Measurements from ENCODE around the gene ARHGEF17.

Gene ARHGEF17

DNA sequence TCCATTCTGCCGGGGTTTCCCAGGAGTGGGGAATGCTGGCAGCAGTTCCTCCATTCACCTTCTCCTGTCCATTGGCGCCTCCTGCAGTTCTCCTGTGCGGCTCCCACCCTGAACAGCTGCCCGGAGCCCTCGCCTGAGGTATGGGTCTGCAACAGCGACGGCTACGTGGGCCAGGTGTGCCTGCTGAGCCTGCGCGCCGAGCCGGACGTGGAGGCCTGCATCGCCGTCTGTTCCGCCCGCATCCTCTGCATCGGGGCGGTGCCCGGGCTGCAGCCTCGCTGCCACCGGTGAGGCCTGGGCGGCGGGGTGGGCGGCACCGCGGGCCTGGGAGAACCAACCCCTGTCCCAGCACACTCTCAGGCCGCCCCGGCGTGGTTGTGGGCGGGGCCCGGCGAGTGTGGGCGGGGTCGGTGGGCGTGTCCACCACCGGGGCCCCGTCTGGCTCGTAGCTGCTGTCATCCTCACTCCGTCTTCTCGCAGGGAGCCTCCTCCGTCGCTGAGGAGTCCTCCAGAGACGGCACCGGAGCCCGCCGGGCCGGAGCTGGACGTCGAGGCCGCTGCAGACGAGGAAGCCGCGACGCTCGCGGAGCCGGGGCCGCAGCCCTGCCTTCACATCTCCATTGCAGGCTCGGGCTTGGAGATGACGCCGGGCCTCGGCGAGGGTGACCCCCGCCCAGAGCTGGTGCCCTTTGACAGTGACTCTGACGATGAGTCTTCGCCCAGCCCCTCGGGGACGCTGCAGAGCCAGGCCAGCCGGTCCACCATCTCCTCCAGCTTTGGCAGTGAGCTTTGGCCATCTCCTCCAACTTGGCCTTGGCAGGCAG is 54.1 kb downstream of the ARHGEF17 start:
- Histone ChIP-seq H3K4me2 (ENCODE audit: low read length) (no peak overlapping the region), H3K36me3 (ENCODE audit: control insufficient read depth, low read length) (no peaks in the 10 kb centered on the region), H3K27me3 (ENCODE audit: control insufficient read depth, low read length) (no peaks in the 10 kb centered on the region), H3F3A (ENCODE audit: control insufficient read depth, insufficient read depth) (peaks cover 4% of the 10 kb centered on the region; the same call in 1 of the 2 replicates), H3K4me3 (ENCODE audit: low read length) (no peak overlapping the region), H3K79me2 (ENCODE audit: control insufficient read depth, low read length) (no peaks in the 10 kb centered on the region), H4K20me1 (ENCODE audit: control insufficient read depth, insufficient read depth, low read depth, low read length) (no peaks in the 10 kb centered on the region), H3K4me1 (ENCODE audit: control insufficient read depth, low read length) (peaks cover 34% of the 10 kb centered on the region), H3K9me2 (replicated peaks; ENCODE audit: control insufficient read depth, low read length) (no peaks in the 10 kb centered on the region), H3K27ac (ENCODE audit: low read depth, low read length) (no peak overlapping the region), H3K9me3 (ENCODE audit: control insufficient read depth, insufficient read depth, low read length) (no peaks in the 10 kb centered on the region)
- TF ChIP-seq EZH2phosphoT487 (IDR thresholded peaks at IDR 0.05; ENCODE audit: borderline replicate concordance, low read length) = no peak
- TF ChIP-seq, protein P1, sequence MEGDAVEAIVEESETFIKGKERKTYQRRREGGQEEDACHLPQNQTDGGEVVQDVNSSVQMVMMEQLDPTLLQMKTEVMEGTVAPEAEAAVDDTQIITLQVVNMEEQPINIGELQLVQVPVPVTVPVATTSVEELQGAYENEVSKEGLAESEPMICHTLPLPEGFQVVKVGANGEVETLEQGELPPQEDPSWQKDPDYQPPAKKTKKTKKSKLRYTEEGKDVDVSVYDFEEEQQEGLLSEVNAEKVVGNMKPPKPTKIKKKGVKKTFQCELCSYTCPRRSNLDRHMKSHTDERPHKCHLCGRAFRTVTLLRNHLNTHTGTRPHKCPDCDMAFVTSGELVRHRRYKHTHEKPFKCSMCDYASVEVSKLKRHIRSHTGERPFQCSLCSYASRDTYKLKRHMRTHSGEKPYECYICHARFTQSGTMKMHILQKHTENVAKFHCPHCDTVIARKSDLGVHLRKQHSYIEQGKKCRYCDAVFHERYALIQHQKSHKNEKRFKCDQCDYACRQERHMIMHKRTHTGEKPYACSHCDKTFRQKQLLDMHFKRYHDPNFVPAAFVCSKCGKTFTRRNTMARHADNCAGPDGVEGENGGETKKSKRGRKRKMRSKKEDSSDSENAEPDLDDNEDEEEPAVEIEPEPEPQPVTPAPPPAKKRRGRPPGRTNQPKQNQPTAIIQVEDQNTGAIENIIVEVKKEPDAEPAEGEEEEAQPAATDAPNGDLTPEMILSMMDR (IDR thresholded peaks at IDR 0.05; ENCODE audit: low read depth, low read length, poor library complexity, severe bottlenecking) = no peak

DNA sequence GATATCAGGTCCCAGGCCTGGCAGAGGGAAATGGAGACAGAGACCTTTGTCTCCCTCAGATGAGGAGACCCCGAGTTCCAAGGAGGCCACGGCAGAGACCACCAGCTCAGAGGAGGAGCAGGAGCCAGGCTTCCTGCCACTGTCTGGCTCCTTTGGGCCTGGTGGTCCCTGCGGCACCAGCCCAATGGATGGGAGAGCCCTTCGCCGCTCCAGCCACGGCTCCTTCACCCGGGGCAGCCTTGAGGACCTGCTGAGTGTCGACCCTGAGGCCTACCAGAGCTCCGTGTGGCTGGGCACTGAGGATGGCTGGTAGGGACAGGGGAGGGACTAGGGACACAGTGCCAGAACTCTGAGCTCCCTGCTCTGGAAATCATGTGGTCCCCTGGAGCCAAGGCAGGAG is 55.1 kb downstream of the ARHGEF17 start:
- no peaks in the 10 kb centered on the region for H4K20me1 ChIP-seq (ENCODE audit: control insufficient read depth, insufficient read depth, low read depth, low read length)
- peaks cover 4% of the 10 kb centered on the region; the same call in 1 of the 2 replicates for H3F3A ChIP-seq (ENCODE audit: control insufficient read depth, insufficient read depth)
- no peaks in the 10 kb centered on the region for H3K9me2 ChIP-seq (replicated peaks; ENCODE audit: control insufficient read depth, low read length)
- H3K27ac ChIP-seq (ENCODE audit: low read depth, low read length) = no peak overlapping the region
- H3K4me3 ChIP-seq (ENCODE audit: low read length) = no peak overlapping the region
- H3K36me3 ChIP-seq (ENCODE audit: control insufficient read depth, low read length) = no peaks in the 10 kb centered on the region
- no peak overlapping the region for H3K4me2 ChIP-seq (ENCODE audit: low read length)
- no peaks in the 10 kb centered on the region for H3K27me3 ChIP-seq (ENCODE audit: control insufficient read depth, low read length)
- H3K9me3 ChIP-seq (ENCODE audit: control insufficient read depth, insufficient read depth, low read length) = no peaks in the 10 kb centered on the region
- H3K79me2 ChIP-seq (ENCODE audit: control insufficient read depth, low read length) = no peaks in the 10 kb centered on the region
- no peak for TF ChIP-seq EZH2phosphoT487 (IDR thresholded peaks at IDR 0.05; ENCODE audit: borderline replicate concordance, low read length)
- TF ChIP-seq, protein P1 (IDR thresholded peaks at IDR 0.05; ENCODE audit: low read depth, low read length, poor library complexity, severe bottlenecking) = no peak
- H3K4me1 ChIP-seq (ENCODE audit: control insufficient read depth, low read length) = peaks cover 44% of the 10 kb centered on the region

DNA sequence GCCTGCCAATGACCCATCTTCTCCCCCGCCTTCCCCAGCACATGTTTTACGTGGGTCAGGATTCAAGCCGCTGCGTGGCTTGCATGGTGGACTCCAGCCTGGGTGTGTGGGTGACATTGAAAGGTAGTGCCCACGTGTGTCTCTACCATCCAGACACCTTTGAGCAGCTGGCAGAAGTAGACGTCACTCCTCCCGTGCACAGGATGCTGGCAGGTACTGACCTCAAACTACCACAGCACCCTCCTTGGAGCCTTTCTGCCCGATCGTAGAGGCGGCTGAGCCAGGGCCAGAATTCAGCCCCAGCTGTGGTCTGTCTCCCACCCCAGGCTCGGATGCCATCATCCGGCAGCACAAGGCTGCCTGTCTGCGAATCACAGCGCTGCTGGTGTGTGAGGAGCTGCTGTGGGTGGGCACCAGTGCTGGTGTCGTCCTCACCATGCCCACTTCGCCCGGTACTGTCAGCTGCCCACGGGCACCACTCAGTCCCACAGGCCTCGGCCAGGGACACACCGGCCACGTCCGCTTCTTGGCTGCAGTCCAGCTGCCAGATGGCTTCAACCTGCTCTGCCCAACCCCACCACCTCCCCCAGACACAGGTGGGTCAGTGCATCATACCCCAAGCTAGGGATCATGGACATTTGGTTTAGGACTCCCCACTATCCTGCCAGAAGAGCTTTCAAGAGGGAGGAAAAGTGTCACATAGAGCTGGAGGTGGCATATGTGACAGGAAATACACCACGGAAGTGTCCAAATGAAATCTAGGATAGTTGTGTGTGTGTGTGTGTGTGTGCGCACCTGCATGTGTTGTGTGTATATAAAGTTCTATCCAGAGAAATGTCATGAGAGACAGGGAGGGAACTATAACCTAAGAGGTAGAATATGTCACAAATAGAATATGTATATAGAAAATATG is 57.5 kb downstream of the ARHGEF17 start:
- Histone ChIP-seq H3K4me2 (ENCODE audit: low read length) (peak overlapping the region; percentile 83), H3K27ac (ENCODE audit: low read depth, low read length) (peak overlapping the region; percentile 86), H3K9me3 (ENCODE audit: control insufficient read depth, insufficient read depth, low read length) (no peaks in the 10 kb centered on the region), H3F3A (ENCODE audit: control insufficient read depth, insufficient read depth) (peaks cover 4% of the 10 kb centered on the region; the same call in 1 of the 2 replicates), H3K79me2 (ENCODE audit: control insufficient read depth, low read length) (no peaks in the 10 kb centered on the region), H3K36me3 (ENCODE audit: control insufficient read depth, low read length) (no peaks in the 10 kb centered on the region), H3K4me1 (ENCODE audit: control insufficient read depth, low read length) (peaks cover 46% of the 10 kb centered on the region), H4K20me1 (ENCODE audit: control insufficient read depth, insufficient read depth, low read depth, low read length) (no peaks in the 10 kb centered on the region), H3K9me2 (replicated peaks; ENCODE audit: control insufficient read depth, low read length) (no peaks in the 10 kb centered on the region), H3K27me3 (ENCODE audit: control insufficient read depth, low read length) (no peaks in the 10 kb centered on the region), H3K4me3 (ENCODE audit: low read length) (peak overlapping the region; percentile 61)
- TF ChIP-seq, protein P1 (IDR thresholded peaks at IDR 0.05; ENCODE audit: low read depth, low read length, poor library complexity, severe bottlenecking) = no peak
- no peak for TF ChIP-seq EZH2phosphoT487 (IDR thresholded peaks at IDR 0.05; ENCODE audit: borderline replicate concordance, low read length)
